Myometrial cell (primary cell): Measurements from ENCODE around the gene MSS51. TPM values are rescaled to one million over a fixed set of nuclear protein-coding genes. Genes with fewer than 3 reads are reported as not detected.

ENCODE experiments used
- total RNA-seq: library from RNA; depleted of rRNA; stranded (reverse); fragments of >200 nt; gene quantifications from 2 replicates; pipeline ENCODE4 v1.2.3, GENCODE V29; 2015

Gene MSS51
- 1.2 and 1.6 TPM in 2 replicates for total RNA-seq

GRCh38 chr10:73433538-73433867, at the start of gene MSS51:
Gene MSS51, minus strand, starts transcription at chr10:73433561. Its CDS starts 5,277 bp downstream, at chr10:73428284.

DNA sequence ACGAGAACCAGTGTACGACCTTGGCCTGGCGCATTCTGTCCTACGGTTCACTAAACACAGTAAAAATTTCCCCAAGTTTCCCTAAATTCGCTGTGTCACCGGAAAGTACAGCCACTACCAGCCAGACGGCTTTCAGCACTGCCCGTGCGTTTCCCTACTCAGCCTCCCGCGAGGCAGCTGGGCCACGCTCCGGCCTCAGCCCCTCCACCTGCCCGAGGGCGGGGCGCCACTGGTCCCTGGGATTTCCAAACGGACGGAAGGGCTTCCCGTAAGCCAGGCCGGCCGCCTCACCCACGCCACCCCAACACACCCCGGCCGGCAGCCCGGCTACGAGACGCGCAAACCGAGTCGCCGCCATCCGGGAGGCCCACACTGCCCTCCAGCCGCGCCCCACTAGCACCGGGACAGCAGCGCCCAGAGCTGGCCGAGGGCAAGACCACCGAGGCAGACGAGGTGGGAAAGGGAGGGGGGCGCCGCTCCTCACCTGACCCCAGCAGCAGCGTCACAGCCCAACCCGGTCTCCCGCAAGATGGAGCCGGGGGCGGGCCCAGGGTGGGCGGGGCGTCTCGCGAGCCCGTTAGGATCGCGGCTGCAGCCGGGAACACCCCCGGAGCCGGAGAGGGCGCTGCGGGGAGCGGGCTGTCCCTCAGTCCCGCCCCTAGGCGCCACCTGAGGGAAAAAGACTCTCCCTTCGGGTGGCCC, 19.7 kb downstream of the MSS51 start, which contains the start of gene ANXA7:
Gene ANXA7, minus strand, starts transcription at position 531 of the 702 bp plus-strand sequence. CDS start 13,202 bp downstream, outside the sequence.

Other genes with a start within 250 kb of the MSS51 start
- 23.9 and 28.0 TPM in 2 replicates for gene DNAJC9, start 186.3 kb downstream of the MSS51 start, total RNA-seq
- gene MRPS16, start 180.9 kb downstream of the MSS51 start, total RNA-seq, result 73.8 and 77.3 TPM in 2 replicates
- gene CFAP70, start 74.7 kb downstream of the MSS51 start, total RNA-seq, result 0.18 and 0.29 TPM in 2 replicates
- 159 and 183 TPM in 2 replicates for gene ANXA7, start 19.5 kb downstream of the MSS51 start, total RNA-seq
- gene PPP3CB, start 62.5 kb upstream of the MSS51 start, total RNA-seq, result 16.1 and 28.0 TPM in 2 replicates
- gene USP54, start 157.8 kb upstream of the MSS51 start, total RNA-seq, result 17.9 and 23.4 TPM in 2 replicates
- gene MYOZ1, start 207.9 kb upstream of the MSS51 start, total RNA-seq, result 0.53 TPM in 1 of 2 replicates, not detected in the other
- under 0.01 and 0.18 TPM in 2 replicates for gene SYNPO2L, start 222.5 kb upstream of the MSS51 start, total RNA-seq